ENCODE results near the gene SCAF4.
"Not testable (repeated sequence)": the region's sequence is repeated elsewhere in the genome, so short reads cannot be mapped to it uniquely, and the experiment has no call there.

SCAF4 gene

GRCh38 chr21:31667639-31668038 is 64.3 kb downstream of the SCAF4 start:
- DNase-seq, result no peak

DNA sequence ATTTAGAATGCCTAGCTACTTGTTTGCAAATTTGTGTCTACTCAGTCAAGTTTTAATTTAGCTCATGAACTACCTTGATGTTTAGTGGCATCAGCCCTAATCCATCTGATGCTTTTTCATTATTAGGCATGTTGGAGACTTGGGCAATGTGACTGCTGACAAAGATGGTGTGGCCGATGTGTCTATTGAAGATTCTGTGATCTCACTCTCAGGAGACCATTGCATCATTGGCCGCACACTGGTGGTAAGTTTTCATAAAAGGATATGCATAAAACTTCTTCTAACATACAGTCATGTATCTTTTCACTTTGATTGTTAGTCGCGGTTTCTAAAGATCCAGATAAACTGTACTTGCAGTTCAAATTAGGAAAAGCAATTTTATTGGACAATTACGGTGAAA is 64.8 kb downstream of the SCAF4 start:
- no peak for DNase-seq

DNA sequence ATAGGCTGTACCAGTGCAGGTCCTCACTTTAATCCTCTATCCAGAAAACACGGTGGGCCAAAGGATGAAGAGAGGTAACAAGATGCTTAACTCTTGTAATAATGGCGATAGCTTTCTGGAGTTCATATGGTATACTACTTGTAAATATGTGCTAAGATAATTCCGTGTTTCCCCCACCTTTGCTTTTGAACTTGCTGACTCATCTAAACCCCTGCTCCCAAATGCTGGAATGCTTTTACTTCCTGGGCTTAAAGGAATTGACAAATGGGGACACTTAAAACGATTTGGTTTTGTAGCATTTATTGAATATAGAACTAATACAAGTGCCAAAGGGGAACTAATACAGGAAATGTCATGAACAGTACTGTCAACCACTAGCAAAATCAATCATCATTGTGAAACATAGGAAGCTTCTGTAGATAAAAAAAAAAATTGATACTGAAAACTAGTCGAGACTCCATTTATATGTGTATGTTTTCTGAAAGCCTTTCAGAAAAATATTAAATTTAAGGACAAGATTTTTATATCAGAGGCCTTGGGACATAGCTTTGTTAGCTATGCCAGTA is 65.4 kb downstream of the SCAF4 start:
- no peak for DNase-seq

DNA sequence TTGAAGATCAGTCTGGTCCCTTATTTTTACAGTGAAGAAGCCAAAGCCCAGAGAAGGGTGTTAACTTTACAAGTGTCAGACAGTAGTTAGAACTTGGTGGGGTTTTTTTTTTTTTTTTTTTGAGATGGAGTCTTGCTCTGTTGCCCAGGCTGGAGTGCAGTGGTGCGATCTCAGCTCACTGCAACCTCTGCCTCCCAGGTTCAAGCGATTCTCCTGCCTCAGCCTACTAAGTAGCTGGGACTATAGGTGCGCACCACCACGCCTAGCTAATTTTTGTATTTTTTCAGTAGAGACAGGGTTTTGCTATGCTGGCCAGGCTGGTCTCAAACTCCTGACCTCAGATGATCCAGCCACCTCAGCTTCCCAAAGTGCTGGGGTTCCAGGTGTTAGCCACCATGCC is 66.0 kb downstream of the SCAF4 start:
- DNase-seq, result not testable (repeated sequence)

DNA sequence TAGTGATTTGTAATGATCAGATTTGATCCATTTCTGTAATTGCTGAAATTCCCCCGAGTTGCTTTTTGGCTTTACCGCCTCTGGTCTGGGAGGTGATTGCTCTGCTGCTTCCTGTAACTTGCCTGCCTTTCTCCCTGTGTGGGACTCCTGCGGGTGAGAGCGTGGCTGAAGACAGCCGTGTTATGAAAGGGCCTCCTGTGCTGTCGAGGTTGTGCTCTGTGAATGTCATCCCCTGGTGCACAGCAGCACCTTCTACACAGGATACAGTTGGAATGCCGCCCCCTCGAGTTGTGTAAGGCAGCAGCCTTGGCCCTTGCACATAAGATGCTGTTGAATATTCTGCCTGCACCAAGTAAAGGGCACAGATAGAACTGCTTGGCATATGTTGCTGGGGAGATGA is 66.5 kb downstream of the SCAF4 start:
- DNase-seq, result no peak

- no peak for DNase-seq
Observed at GRCh38 chr21:31663584-31664249, 68.2 kb downstream of the SCAF4 start.

GRCh38 chr21:31660591-31660990 is 71.3 kb downstream of the SCAF4 start:
- DNase-seq, result no peak

DNA sequence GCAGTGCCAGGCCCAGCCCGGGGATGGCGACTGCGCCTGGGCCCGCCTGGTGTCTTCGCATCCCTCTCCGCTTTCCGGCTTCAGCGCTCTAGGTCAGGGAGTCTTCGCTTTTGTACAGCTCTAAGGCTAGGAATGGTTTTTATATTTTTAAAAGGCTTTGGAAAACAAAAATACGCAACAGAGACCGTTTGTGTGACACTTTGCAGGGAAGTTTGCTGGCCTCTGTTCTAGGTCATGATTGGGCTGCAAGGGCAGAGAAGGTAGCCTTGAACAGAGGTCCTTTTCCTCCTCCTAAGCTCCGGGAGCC is 71.7 kb downstream of the SCAF4 start:
- DNase-seq, result no peak

DNA sequence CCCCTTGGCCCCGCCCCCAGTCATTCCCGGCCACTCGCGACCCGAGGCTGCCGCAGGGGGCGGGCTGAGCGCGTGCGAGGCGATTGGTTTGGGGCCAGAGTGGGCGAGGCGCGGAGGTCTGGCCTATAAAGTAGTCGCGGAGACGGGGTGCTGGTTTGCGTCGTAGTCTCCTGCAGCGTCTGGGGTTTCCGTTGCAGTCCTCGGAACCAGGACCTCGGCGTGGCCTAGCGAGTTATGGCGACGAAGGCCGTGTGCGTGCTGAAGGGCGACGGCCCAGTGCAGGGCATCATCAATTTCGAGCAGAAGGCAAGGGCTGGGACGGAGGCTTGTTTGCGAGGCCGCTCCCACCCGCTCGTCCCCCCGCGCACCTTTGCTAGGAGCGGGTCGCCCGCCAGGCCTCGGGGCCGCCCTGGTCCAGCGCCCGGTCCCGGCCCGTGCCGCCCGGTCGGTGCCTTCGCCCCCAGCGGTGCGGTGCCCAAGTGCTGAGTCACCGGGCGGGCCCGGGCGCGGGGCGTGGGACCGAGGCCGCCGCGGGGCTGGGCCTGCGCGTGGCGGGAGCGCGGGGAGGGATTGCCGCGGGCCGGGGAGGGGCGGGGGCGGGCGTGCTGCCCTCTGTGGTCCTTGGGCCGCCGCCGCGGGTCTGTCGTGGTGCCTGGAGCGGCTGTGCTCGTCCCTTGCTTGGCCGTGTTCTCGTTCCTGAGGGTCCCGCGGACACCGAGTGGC is 72.2 kb downstream of the SCAF4 start, which contains the start of gene SOD1:
TSS of gene SOD1 (plus strand) at position 158 of the 723 bp plus-strand sequence. CDS start at position 235, 77 bp downstream.
- peak; percentile 84 for DNase-seq

DNA sequence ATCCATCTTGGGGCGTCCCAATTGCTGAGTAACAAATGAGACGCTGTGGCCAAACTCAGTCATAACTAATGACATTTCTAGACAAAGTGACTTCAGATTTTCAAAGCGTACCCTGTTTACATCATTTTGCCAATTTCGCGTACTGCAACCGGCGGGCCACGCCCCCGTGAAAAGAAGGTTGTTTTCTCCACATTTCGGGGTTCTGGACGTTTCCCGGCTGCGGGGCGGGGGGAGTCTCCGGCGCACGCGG is 72.7 kb downstream of the SCAF4 start:
- DNase-seq, result no peak

DNA sequence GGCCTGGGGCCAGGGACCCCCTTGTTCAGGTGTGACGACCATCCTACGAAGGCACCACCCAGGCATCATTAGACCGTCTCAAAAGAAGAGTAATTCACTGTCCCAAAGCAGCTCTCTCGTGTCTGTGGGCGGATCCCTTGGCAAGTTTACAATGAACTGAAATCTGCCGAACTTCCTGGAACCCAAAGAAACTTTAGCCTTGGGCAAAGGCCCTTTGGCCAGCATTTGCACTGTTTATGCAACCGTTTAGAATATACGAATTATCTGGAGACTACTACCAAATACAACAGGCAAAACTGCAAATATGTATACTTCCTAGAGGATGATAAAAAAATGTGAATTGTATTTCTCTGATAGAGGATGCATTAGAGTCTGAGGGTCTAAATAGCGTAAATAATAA is 73.9 kb downstream of the SCAF4 start:
- DNase-seq, result no peak

- no peak for DNase-seq
Observed at GRCh38 chr21:31656199-31657095, 75.5 kb downstream of the SCAF4 start.

DNA sequence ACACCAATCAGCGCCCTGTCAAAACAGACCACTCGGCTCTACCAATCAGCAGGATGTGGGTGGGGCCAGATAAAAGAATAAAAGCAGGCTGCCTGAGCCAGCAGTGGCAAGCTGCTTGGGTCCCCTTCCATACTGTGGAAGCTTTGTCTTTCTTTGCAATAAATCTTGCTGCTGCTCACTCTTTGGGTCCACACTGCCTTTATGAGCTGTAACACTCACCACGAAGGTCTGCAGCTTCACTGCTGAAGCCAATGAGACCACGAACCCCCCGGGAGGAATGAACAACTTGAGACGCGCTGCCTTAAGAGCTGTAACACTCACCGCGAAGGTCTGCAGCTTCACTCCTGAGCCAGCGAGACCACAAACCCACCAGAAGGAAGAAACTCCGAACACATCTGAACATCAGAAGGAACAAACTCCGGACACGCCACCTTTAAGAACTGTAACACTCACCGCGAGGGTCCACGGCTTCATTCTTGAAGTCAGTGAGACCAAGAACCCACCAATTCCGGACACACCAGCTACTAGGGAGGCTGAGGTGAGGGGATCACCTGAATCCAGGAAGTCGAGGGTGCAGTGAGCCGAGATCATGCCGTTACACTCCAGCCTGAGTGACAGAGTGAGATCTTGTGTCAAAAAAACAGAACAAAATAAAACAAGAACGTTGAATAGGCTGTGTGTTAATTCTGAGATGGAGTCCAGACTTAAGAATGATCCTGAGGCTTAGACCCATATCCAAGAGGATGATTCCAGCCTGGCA is 76.9 kb downstream of the SCAF4 start:
- not testable (repeated sequence) for DNase-seq

GRCh38 chr21:31654340-31654739 is 77.6 kb downstream of the SCAF4 start:
- DNase-seq, result no peak

- DNase-seq, result not testable (repeated sequence)
Observed at GRCh38 chr21:31651491-31651890, 80.4 kb downstream of the SCAF4 start.

DNA sequence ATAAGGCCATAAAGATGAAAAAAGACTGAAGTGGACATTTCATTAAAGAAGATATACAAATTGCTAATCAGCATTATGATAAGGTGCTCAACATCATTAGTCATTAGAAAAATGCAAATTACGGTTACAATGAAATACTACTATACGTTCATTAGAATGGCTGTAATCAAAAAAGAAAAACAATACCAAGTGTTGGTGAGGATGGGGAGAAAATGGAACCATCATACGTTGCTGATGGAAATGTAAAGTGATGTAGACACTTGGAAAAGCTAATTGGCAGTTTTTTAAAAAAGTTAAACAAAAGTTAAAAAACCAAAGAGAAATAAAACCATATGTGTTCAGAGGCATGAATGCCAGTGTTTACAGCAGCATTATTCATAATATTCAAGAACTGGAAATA is 81.0 kb downstream of the SCAF4 start:
- DNase-seq, result no peak

DNA sequence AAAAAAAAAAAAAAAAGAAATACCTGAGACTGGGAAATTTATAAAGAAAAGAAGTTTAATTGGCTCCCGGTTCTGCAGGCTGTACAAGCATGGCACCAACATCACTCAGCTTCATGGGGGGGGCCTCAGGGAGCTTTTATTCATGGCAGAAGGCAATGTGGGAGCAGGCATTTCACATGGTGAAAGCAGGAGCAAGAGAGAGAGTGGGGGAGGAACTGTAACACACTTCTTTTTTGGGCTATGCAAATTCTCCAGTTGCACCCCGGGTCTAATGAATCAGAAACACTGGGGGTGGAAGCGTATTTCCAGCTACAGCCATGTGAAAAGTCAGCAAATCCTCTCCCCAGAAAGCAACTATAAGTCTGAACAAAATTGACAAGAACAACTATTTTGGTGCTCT is 84.3 kb downstream of the SCAF4 start:
- no peak for DNase-seq

GRCh38 chr21:31644643-31645042 is 87.3 kb downstream of the SCAF4 start:
- no peak for DNase-seq

DNA sequence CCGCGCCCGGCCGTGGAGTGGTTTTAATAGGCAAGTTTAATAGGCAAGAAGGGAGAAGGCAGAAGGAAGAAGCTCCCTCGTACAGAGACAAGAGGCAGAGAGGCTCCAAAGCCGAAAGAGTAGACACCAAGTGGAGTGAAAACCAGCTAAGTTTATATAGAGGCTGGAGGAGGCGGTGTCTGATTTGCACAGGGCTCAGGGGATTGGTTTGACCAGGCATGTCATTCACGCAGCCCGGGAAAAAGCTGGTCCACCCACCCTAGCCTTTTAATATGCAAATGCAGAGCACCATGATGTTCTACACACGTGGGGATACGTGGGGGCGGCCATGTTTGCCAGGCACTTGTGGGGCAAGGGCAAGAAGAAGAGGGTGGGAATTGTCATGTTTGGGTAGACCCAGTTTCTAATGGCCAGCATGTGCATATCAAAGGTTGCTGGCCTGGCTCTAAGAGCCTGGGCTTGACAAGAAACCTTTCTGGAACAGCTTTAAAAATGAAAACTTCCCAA is 90.4 kb downstream of the SCAF4 start:
- no peak for DNase-seq

DNA sequence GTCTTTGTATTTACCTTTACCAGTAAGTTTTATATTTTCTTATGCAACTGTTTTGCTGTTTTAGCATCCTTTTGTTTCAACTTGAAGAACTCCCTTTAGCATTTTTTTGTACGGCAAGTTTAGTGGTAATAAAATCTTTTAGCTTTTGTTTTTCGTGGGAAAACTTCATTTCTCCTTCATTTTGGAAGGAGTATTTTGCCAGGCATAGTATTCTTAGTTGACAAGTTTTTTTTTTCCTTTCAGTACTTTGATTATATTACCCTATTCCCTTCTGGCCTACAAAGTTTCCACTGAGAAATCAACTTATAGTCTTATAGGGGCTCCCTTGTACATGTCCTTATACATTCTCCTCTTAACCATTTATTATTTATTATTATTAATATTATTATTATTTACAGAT is 95.0 kb downstream of the SCAF4 start:
- DNase-seq, result no peak

DNA sequence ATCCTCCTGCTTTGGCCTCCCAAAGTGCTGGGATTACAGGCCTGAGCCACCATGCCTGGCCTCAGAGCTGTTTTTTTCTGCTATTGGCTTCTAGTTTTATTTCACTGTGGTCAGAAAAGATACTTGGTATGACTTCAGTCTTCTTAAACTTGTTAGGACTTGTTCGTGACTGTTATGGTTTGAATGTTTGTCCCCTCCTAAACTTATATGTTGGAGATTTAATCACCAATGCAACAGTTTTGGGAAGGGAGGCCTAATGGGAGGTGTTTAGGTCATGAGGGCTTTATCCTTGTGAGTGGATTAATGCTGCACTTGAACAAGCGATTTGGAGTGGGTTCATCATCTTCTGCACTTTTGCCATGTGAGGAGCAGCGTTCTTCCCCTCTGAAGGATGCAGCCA is 96.9 kb downstream of the SCAF4 start:
- no peak for DNase-seq

- DNase-seq, result not testable (repeated sequence)
Observed at GRCh38 chr21:31631881-31632280, 100.0 kb downstream of the SCAF4 start.

All from NCI-H1092 (cell line).